ENCODE measurements around the gene CD82.

Gene CD82

GRCh38 chr11:44661311-44661717, 95.9 kb downstream of the CD82 start:
- no peaks in the 10 kb centered on the region for H3K36me3 Mint-ChIP-seq (ENCODE audit: low read depth)
- peaks cover 11% of the 10 kb centered on the region for H3K4me1 Mint-ChIP-seq
- H3K27ac Mint-ChIP-seq = no peak overlapping the region
- peaks cover 23% of the 10 kb centered on the region for H3K27me3 Mint-ChIP-seq (ENCODE audit: low read depth, poor library complexity)
- no peak for DNase-seq
- peaks cover 34% of the 10 kb centered on the region for H3K9me3 Mint-ChIP-seq
- no peak overlapping the region for H3K4me3 Mint-ChIP-seq
- TF ChIP-seq CTCF (IDR thresholded peaks at IDR 0.05) = no peak

Measured in nephron progenitor cell (in vitro differentiated cells).